GM12878 (cell line): ENCODE results near the gene ANKRD53. TPM values are rescaled to one million over a fixed set of nuclear protein-coding genes. Genes with fewer than 3 reads are reported as not detected.

Experiments used
- ATAC-seq: fragments of 200-7000 bp; cut with Tn5 transposase; 3 replicates; pipeline ENCODE4 v1.9.1; 2020; ENCODE audit warnings: mild to moderate bottlenecking, moderate library complexity
- BruUV-seq: library from RNA; stranded (reverse); fragments of 400-500 nt; replicated peaks from 2 replicates; lab custom pipeline; 2021; lab: Mats Ljungman, UMichigan
- CTCF ChIA-PET: fragments of 300-600 bp; sonication (Branson Sonifier 250); formaldehyde crosslinking; extraction: SDS; loops from one replicate; lab custom pipeline; 2021; ENCODE audit warnings: inconsistent platforms; lab: Yijun Ruan, JAX
- POLR2A ChIA-PET: fragments of 350-600 bp; formaldehyde crosslinking; extraction: SDS; loops from one replicate; lab custom pipeline; 2021; ENCODE audit warnings: inconsistent platforms; lab: Charles Lee
- RAD21 ChIA-PET: fragments of 300-600 bp; sonication (Branson Sonifier 250); formaldehyde crosslinking; loops from one replicate; lab custom pipeline; 2023; ENCODE audit warnings: antibody characterized with exemption; ENCODE audit not compliant: unreplicated experiment; lab: Charles Lee
- SMC1A ChIA-PET: fragments of 300-600 bp; sonication (Branson Sonifier 250); formaldehyde crosslinking; loops from one replicate; lab custom pipeline; 2023; ENCODE audit not compliant: unreplicated experiment, uncharacterized antibody; lab: Charles Lee
- DNase-seq: peaks from one replicate; pipeline ENCODE4 v3.0.0-alpha.2; 2011; ENCODE audit warnings: low read depth, low spot score
- FAIRE-seq: peaks from 3 replicates; lab custom pipeline; 2011; peaks lifted over from hg19 to GRCh38; lab: Jason Lieb, UNC
- H2AFZ ChIP-seq: 2 replicates; pipeline ENCODE4 v1.6.0; 2011; ENCODE audit warnings: low read depth, low read length, control low read depth; ENCODE audit not compliant: control insufficient read depth
- H3K27ac ChIP-seq: 2 replicates; pipeline ENCODE4 v1.5.1; 2011; ENCODE audit warnings: control low read depth; ENCODE audit not compliant: control insufficient read depth, insufficient read depth
- H3K27me3 ChIP-seq, 2 experiments: replicated peaks in 1 of 2; 2 replicates each; pipeline versions ENCODE4 v1.6.0 to v1.6.1; 2011; ENCODE audit warnings: low read length in 1 of 2; ENCODE audit not compliant: control insufficient read depth in 2 of 2, insufficient read depth in 2 of 2
- H3K36me3 ChIP-seq, 2 experiments: 2 replicates each; pipeline ENCODE4 v1.5.1; 2011; ENCODE audit warnings: low read length in 1 of 2; ENCODE audit not compliant: control insufficient read depth in 2 of 2, insufficient read depth in 2 of 2
- H3K4me1 ChIP-seq: 2 replicates; pipeline ENCODE4 v1.6.1; 2011; ENCODE audit warnings: mild to moderate bottlenecking, low read length, moderate library complexity, mixed read lengths; ENCODE audit not compliant: control insufficient read depth, insufficient read depth
- H3K4me2 ChIP-seq: 2 replicates; pipeline ENCODE4 v1.6.0; 2011; ENCODE audit warnings: control low read depth; ENCODE audit not compliant: control insufficient read depth, insufficient read depth
- H3K4me3 ChIP-seq: fragments of 200-600 bp; sonication (generic); 2 replicates; pipeline ENCODE4 v1.5.1; 2016
- H3K79me2 ChIP-seq: 2 replicates; pipeline ENCODE4 v1.6.0; 2011; ENCODE audit warnings: low read length; ENCODE audit not compliant: control insufficient read depth, insufficient read depth
- H3K9ac ChIP-seq: 2 replicates; pipeline ENCODE4 v1.8.0; 2011; ENCODE audit warnings: low read length, control low read depth, mixed read lengths; ENCODE audit not compliant: control insufficient read depth, insufficient read depth
- H3K9me3 ChIP-seq: replicated peaks from 3 replicates; pipeline ENCODE4 v1.5.1; 2011; ENCODE audit warnings: mild to moderate bottlenecking, low read length; ENCODE audit not compliant: control insufficient read depth, insufficient read depth
- H4K20me1 ChIP-seq: 2 replicates; pipeline ENCODE4 v1.6.0; 2011; ENCODE audit not compliant: control insufficient read depth, insufficient read depth
- CUX1 ChIP-seq: IDR thresholded peaks from 2 replicates; pipeline ENCODE4 v1.6.1; 2012; ENCODE audit warnings: improper control_type of control experiment, low read depth, low read length; ENCODE audit not compliant: insufficient replicate concordance
- SPI1 ChIP-seq: IDR thresholded peaks from 2 replicates; pipeline ENCODE4 v1.6.1; 2011; ENCODE audit warnings: low read depth, mild to moderate bottlenecking, low read length, moderate library complexity, borderline replicate concordance; ENCODE audit not compliant: insufficient read depth
- WGBS: methylation state at CpG from one replicate; pipeline ENCODE4 v1.1.6; 2016; ENCODE audit warnings: low lambda C conversion rate; ENCODE audit not compliant: insufficient replicate concordance, insufficient coverage; ENCODE audit errors: missing lambda C conversion rate; 5-methylcytosine and 5-hydroxymethylcytosine counted together
- in situ Hi-C: fragments of 300-500 bp; cut with MboI; formaldehyde crosslinking; loops from 9 replicates; pipeline ENCODE4 v1.14.3; 2018; ENCODE audit warnings: mixed read lengths
- intact Hi-C: fragments of 100-400 bp; cut with micrococcal nuclease; formaldehyde crosslinking; loops from one replicate; pipeline ENCODE4 v1.14.2; 2022; ENCODE audit not compliant: unreplicated experiment
- polyA plus RNA-seq, 11 experiments: library from polyadenylated mRNA; depleted of rRNA in 4 of 11; unstranded in 6 of 11; stranded (reverse) in 5 of 11; fragments of >200 nt; fragmentation: Nextera tagmentation in 4 of 11; fragmentation: Illumina TruSeq in 1 of 11; extraction: Ambion mirVana in 4 of 11; extraction: Trizol in 1 of 11; gene quantifications; 1 replicate in 1 of 11; 2 replicates in 10 of 11; pipeline versions ENCODE4 v1.2.1 to v1.2.3, GENCODE V29; 2011 to 2016; ENCODE audit warnings: inconsistent platforms in 2 of 11, missing spikeins in 2 of 11, low read depth in 1 of 11
- total RNA-seq, 4 experiments: library from RNA; depleted of rRNA in 3 of 4; stranded (reverse); fragments of >200 nt in 3 of 4; fragmentation: Illumina TruSeq in 1 of 4; extraction: Trizol in 1 of 4; gene quantifications; 2 replicates each; pipeline versions ENCODE4 v1.2.1 to v1.2.3, GENCODE V29; 2013 to 2021

The ANKRD53 gene
- total and polyA plus RNA-seq, 10 of the 15 experiments (the other 5 are each of a cell fraction or from before 2014, with no cell fraction given) = 0.04 TPM; not detected in 8

GRCh38 chr2:70979180-70979488 lies 704 bp downstream of the ANKRD53 start:
- H3K27me3 ChIP-seq = no peaks in the 10 kb centered on the region
- H3K4me2 ChIP-seq = no peak overlapping the region; the same call in 1 of the 2 replicates
- H3K79me2 ChIP-seq = no peaks in the 10 kb centered on the region
- no peak overlapping the region for H2AFZ ChIP-seq
- in situ Hi-C loops = no loop called here
- H3K4me1 ChIP-seq = peaks cover 7% of the 10 kb centered on the region
- ChIA-PET CTCF (interaction anchor here (1.0 to 7.2 kb wide), 2 partner anchors 15 to 22 kb away, joined by 3 to 72 read pairs; no protein-coding TSS in a partner anchor), RAD21 (no interaction called here), SMC1A (no interaction called here), POLR2A (no interaction called here)
- 74% methylated on average over 10 of the region's 19 CpGs for WGBS
- H4K20me1 ChIP-seq = no peaks in the 10 kb centered on the region
- H3K9ac ChIP-seq = no peak overlapping the region
- DNase-seq (no peak), ATAC-seq (no peak), FAIRE-seq (no peak)
- no peaks in the 10 kb centered on the region for H3K9me3 ChIP-seq
- no peak overlapping the region for H3K4me3 ChIP-seq
- intact Hi-C loops = no loop called here
- H3K27ac ChIP-seq = no peak overlapping the region
- no peak for TF ChIP-seq CUX1
- no peak for TF ChIP-seq SPI1
- peaks cover 0 to 8% of the 10 kb centered on the region in 2 experiments; a peak in 1 of 4 replicates for H3K36me3 ChIP-seq
- no TSS peak for BruUV-seq
